Mesendoderm (in vitro differentiated cells): ENCODE data around the gene VPS4A.

Experiments used
- DNase-seq: peaks from one replicate; pipeline ENCODE4 v3.0.0; 2013
- H2AK5ac ChIP-seq: 2 replicates; pipeline ENCODE4 v1.6.1; 2013; ENCODE audit warnings: low read length, inconsistent platforms
- H2BK120ac ChIP-seq: 2 replicates; pipeline ENCODE4 v1.6.1; 2013; ENCODE audit warnings: low read depth, mild to moderate bottlenecking, low read length, moderate library complexity, mixed read lengths
- H2BK15ac ChIP-seq: replicated peaks from 2 replicates; pipeline ENCODE4 v1.6.1; 2013; ENCODE audit warnings: low read depth, mild to moderate bottlenecking, moderate library complexity
- H2BK5ac ChIP-seq: 2 replicates; pipeline ENCODE4 v1.6.1; 2013; ENCODE audit warnings: low read length, inconsistent platforms
- H3K18ac ChIP-seq: 2 replicates; pipeline ENCODE4 v1.6.1; 2013; ENCODE audit warnings: mild to moderate bottlenecking, low read length, mixed read lengths
- H3K23ac ChIP-seq: one replicate; pipeline ENCODE4 v1.6.1; 2013; ENCODE audit warnings: low read length
- H3K27ac ChIP-seq: 2 replicates; pipeline ENCODE4 v1.5.1; 2013; ENCODE audit warnings: low read depth, mild to moderate bottlenecking, inconsistent platforms, low read length, moderate library complexity
- H3K27me3 ChIP-seq: 2 replicates; pipeline ENCODE4 v1.6.1; 2013; ENCODE audit warnings: low read length, control low read depth, mild to moderate bottlenecking, inconsistent platforms; ENCODE audit not compliant: insufficient read depth, poor library complexity
- H3K36me3 ChIP-seq: 2 replicates; pipeline ENCODE4 v1.6.1; 2013; ENCODE audit warnings: low read length, inconsistent platforms; ENCODE audit not compliant: control insufficient read depth, insufficient read depth
- H3K4ac ChIP-seq: one replicate; pipeline ENCODE4 v1.6.1; 2013; ENCODE audit warnings: low read depth, mild to moderate bottlenecking, low read length, moderate library complexity
- H3K4me1 ChIP-seq: 2 replicates; pipeline ENCODE4 v1.6.1; 2013; ENCODE audit warnings: low read depth, low read length, inconsistent platforms; ENCODE audit not compliant: control insufficient read depth
- H3K4me2 ChIP-seq: 2 replicates; pipeline ENCODE4 v1.6.1; 2013; ENCODE audit warnings: low read length
- H3K4me3 ChIP-seq: 2 replicates; pipeline ENCODE4 v1.5.1; 2013; ENCODE audit warnings: mild to moderate bottlenecking, low read length
- H3K56ac ChIP-seq: one replicate; pipeline ENCODE4 v1.6.1; 2013; ENCODE audit warnings: low read length
- H3K79me1 ChIP-seq: 2 replicates; pipeline ENCODE4 v1.6.1; 2013; ENCODE audit warnings: low read length, inconsistent platforms
- H3K79me2 ChIP-seq: 2 replicates; pipeline ENCODE4 v1.6.1; 2013; ENCODE audit warnings: mild to moderate bottlenecking, low read length; ENCODE audit not compliant: control insufficient read depth, insufficient read depth
- H3K9ac ChIP-seq: 2 replicates; pipeline ENCODE4 v1.6.1; 2013; ENCODE audit warnings: low read length, inconsistent platforms
- H4K5ac ChIP-seq: one replicate; pipeline ENCODE4 v1.6.1; 2013; ENCODE audit warnings: low read length
- H4K8ac ChIP-seq: one replicate; pipeline ENCODE4 v1.6.1; 2013; ENCODE audit warnings: low read depth, mild to moderate bottlenecking, control low read depth, low read length, moderate library complexity
- WGBS: extraction: QIAGEN DNeasy Blood & Tissue Kit; methylation state at CpG from one replicate; pipeline ENCODE4 v1.1.7; 2013; ENCODE audit warnings: low lambda C conversion rate, missing lambda C conversion rate; ENCODE audit not compliant: insufficient coverage; ENCODE audit errors: extremely low coverage; 5-methylcytosine and 5-hydroxymethylcytosine counted together

Gene VPS4A

DNA sequence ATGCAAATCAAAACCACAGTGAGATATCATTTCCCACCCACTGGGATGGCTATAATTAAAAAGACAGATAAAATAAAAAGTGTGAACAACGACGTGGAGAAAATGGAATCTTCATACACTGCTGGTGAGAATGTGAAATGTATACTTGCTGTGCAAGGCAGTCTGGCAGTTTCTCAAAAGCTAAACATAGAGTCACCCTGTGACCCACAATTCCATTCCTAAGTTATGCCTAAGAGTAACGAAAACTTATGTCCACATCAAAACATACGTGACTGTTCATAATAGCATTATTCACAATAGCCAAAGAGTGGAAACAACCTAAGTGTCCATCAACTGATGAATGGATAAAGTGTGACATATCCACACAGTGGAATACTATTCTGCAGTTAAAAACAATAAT is 38.1 kb upstream of the VPS4A start:
- H2BK120ac ChIP-seq = no peak overlapping the region
- H4K5ac ChIP-seq = no peak overlapping the region
- H3K79me1 ChIP-seq = no peaks in the 10 kb centered on the region
- no peak overlapping the region for H3K4me2 ChIP-seq
- no peak overlapping the region for H4K8ac ChIP-seq
- H3K9ac ChIP-seq = no peak overlapping the region
- no peak overlapping the region for H3K56ac ChIP-seq
- no peaks in the 10 kb centered on the region for H3K36me3 ChIP-seq
- no peak overlapping the region for H3K4me3 ChIP-seq
- H2BK15ac ChIP-seq = no peak overlapping the region
- DNase-seq = no peak
- H3K4ac ChIP-seq = no peak overlapping the region
- no peak overlapping the region for H2AK5ac ChIP-seq
- no peak overlapping the region for H3K18ac ChIP-seq
- H3K27ac ChIP-seq = no peak overlapping the region
- H3K4me1 ChIP-seq = no peaks in the 10 kb centered on the region
- no peak overlapping the region for H2BK5ac ChIP-seq
- WGBS = no CpG with 5 or more reads among the region's 4 CpGs
- no peak overlapping the region for H3K23ac ChIP-seq
- H3K27me3 ChIP-seq = no peaks in the 10 kb centered on the region
- no peaks in the 10 kb centered on the region for H3K79me2 ChIP-seq

- Histone ChIP-seq H3K79me2 (no peaks in the 10 kb centered on the region), H3K4me3 (no peak overlapping the region), H3K4ac (no peak overlapping the region), H3K56ac (no peak overlapping the region), H3K36me3 (no peaks in the 10 kb centered on the region), H3K23ac (no peak overlapping the region), H2BK5ac (no peak overlapping the region), H3K27ac (no peak overlapping the region), H2AK5ac (no peak overlapping the region), H3K27me3 (no peaks in the 10 kb centered on the region), H4K5ac (no peak overlapping the region), H3K4me2 (no peak overlapping the region), H3K4me1 (no peaks in the 10 kb centered on the region), H3K18ac (no peak overlapping the region), H3K79me1 (no peaks in the 10 kb centered on the region), H2BK15ac (no peak overlapping the region), H2BK120ac (no peak overlapping the region), H3K9ac (no peak overlapping the region), H4K8ac (no peak overlapping the region)
- no peak for DNase-seq
- WGBS = no CpG with 5 or more reads among the region's 4 CpGs
Observed at GRCh38 chr16:69274699-69275235, 36.4 kb upstream of the VPS4A start.

DNA sequence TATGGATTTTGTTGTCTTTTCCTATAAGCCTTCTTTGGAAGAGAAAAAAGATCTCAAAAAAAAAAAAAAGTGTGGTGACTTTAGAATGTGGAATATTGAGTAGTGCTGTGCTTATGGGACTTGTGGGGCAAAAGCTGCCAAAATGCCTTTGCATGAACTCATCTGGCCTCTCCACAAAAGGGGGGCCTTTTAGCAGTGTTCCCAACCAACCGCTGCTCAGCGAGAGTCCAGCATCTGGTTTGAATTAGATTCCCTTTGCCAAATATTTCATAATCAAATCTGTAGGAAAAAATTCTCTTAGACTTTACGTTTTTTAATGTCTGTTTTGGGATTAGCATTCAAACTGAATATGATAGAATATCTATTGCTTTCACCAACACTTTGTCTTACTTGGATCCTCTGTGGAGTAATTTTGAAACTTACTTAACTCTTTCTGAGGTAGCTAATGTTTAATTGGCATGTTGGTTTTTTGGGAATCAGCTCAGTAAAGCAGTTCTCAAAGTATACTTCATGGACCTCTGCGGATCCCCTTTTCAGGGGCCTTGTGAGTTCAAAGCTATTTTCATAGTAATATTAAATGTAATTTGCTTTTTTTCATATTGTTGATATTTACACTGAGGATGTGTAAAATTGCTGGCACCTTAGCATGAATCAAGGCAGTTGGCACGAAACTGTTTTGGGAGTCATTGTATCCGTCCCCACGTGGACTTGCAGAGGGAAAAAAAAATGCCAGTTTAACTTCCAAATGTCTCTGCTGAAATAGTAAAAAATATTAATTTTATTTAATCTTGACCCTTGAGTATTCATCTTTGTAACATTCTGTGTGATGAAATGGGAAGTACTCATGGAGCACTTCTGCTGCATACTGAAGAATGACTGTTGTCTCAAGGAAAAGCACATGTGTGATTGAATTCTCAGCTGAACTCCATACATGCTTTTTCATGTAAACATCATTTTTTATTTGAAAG is 34.7 kb upstream of the VPS4A start:
- H3K56ac ChIP-seq = no peak overlapping the region
- no peak overlapping the region for H4K5ac ChIP-seq
- no peak for DNase-seq
- no peak overlapping the region for H4K8ac ChIP-seq
- no peak overlapping the region for H3K4me2 ChIP-seq
- no peak overlapping the region for H3K4ac ChIP-seq
- H3K79me1 ChIP-seq = no peaks in the 10 kb centered on the region
- no peaks in the 10 kb centered on the region for H3K27me3 ChIP-seq
- no peak overlapping the region for H2BK120ac ChIP-seq
- no peak overlapping the region for H2BK5ac ChIP-seq
- no peak overlapping the region for H2AK5ac ChIP-seq
- no peak overlapping the region for H3K18ac ChIP-seq
- H3K79me2 ChIP-seq = no peaks in the 10 kb centered on the region
- no peak overlapping the region for H3K23ac ChIP-seq
- no peaks in the 10 kb centered on the region for H3K36me3 ChIP-seq
- no CpG with 5 or more reads among the region's 7 CpGs for WGBS
- H3K27ac ChIP-seq = no peak overlapping the region
- no peak overlapping the region for H3K4me3 ChIP-seq
- no peaks in the 10 kb centered on the region for H3K4me1 ChIP-seq
- no peak overlapping the region for H3K9ac ChIP-seq
- H2BK15ac ChIP-seq = no peak overlapping the region

GRCh38 chr16:69277413-69277812 is 33.7 kb upstream of the VPS4A start:
- H3K56ac ChIP-seq = no peak overlapping the region
- H3K36me3 ChIP-seq = no peaks in the 10 kb centered on the region
- no peak overlapping the region for H2AK5ac ChIP-seq
- no peak overlapping the region for H2BK5ac ChIP-seq
- no peak overlapping the region for H4K5ac ChIP-seq
- H3K23ac ChIP-seq = no peak overlapping the region
- no peaks in the 10 kb centered on the region for H3K4me1 ChIP-seq
- H3K79me2 ChIP-seq = no peaks in the 10 kb centered on the region
- H3K9ac ChIP-seq = no peak overlapping the region
- DNase-seq = no peak
- H3K79me1 ChIP-seq = no peaks in the 10 kb centered on the region
- no peak overlapping the region for H3K18ac ChIP-seq
- no peak overlapping the region for H3K4me3 ChIP-seq
- no peak overlapping the region for H2BK15ac ChIP-seq
- H3K4me2 ChIP-seq = no peak overlapping the region
- no peaks in the 10 kb centered on the region for H3K27me3 ChIP-seq
- WGBS = no CpG with 5 or more reads among the region's 1 CpG
- no peak overlapping the region for H3K4ac ChIP-seq
- H2BK120ac ChIP-seq = no peak overlapping the region
- H3K27ac ChIP-seq = no peak overlapping the region
- H4K8ac ChIP-seq = no peak overlapping the region

- Histone ChIP-seq H3K18ac (no peak overlapping the region), H3K4me2 (no peak overlapping the region), H2BK5ac (no peak overlapping the region), H3K36me3 (peaks cover 4% of the 10 kb centered on the region), H3K79me2 (no peaks in the 10 kb centered on the region), H2BK120ac (no peak overlapping the region), H2AK5ac (no peak overlapping the region), H2BK15ac (no peak overlapping the region), H3K27me3 (no peaks in the 10 kb centered on the region), H3K4ac (no peak overlapping the region), H3K4me3 (no peak overlapping the region), H3K27ac (no peak overlapping the region), H3K4me1 (no peaks in the 10 kb centered on the region), H3K56ac (no peak overlapping the region), H4K8ac (no peak overlapping the region), H4K5ac (no peak overlapping the region), H3K9ac (no peak overlapping the region), H3K79me1 (no peaks in the 10 kb centered on the region), H3K23ac (no peak overlapping the region)
- peak; percentile 16 for DNase-seq
- no CpG with 5 or more reads among the region's 4 CpGs for WGBS
Observed at GRCh38 chr16:69283851-69284250, 27.3 kb upstream of the VPS4A start.
